ENCODE data around the gene PRELID3B.

PRELID3B gene

GRCh38 chr20:58996226-58996611, 46.4 kb downstream of the PRELID3B start:
- no peak overlapping the region for H2AFZ ChIP-seq (ENCODE audit: low read depth, low read length)
- no peaks in the 10 kb centered on the region for H3K9me3 ChIP-seq (ENCODE audit: insufficient read depth, low read length)
- H3K27me3 ChIP-seq (ENCODE audit: low read depth, low read length): no peaks in the 10 kb centered on the region
- H3K79me2 ChIP-seq (ENCODE audit: low read length): peaks cover 56% of the 10 kb centered on the region
- peaks cover 56% of the 10 kb centered on the region for H4K20me1 ChIP-seq (ENCODE audit: insufficient read depth, low read length)
- peak overlapping the region; percentile 60 for H3K4me2 ChIP-seq (ENCODE audit: low read length)
- peaks cover 55% of the 10 kb centered on the region for H3K4me1 ChIP-seq (ENCODE audit: low read length)
- TF ChIP-seq CTCF (IDR thresholded peaks at IDR 0.05; ENCODE audit: low read depth, low read length) (peak; percentile 16; the same call in 1 of the 2 replicates), EZH2phosphoT487 (IDR thresholded peaks at IDR 0.05; ENCODE audit: low read depth) (no peak)
- H3K27ac ChIP-seq (ENCODE audit: low read length): peak overlapping the region; percentile 87
- H3K9ac ChIP-seq (ENCODE audit: low read length): peak overlapping the region; percentile 36
- peaks cover 81% of the 10 kb centered on the region for H3K36me3 ChIP-seq (replicated peaks; ENCODE audit: low read depth, low read length)
- peak overlapping the region; percentile 30 for H3K4me3 ChIP-seq (ENCODE audit: low read length)

- no peak for TF ChIP-seq EZH2phosphoT487 (IDR thresholded peaks at IDR 0.05; ENCODE audit: low read depth)
- TF ChIP-seq CTCF (IDR thresholded peaks at IDR 0.05; ENCODE audit: low read depth, low read length): no peak
- Histone ChIP-seq H3K4me1 (ENCODE audit: low read length) (peaks cover 55% of the 10 kb centered on the region), H2AFZ (ENCODE audit: low read depth, low read length) (no peak overlapping the region), H3K36me3 (replicated peaks; ENCODE audit: low read depth, low read length) (peaks cover 83% of the 10 kb centered on the region), H4K20me1 (ENCODE audit: insufficient read depth, low read length) (peaks cover 52% of the 10 kb centered on the region), H3K4me2 (ENCODE audit: low read length) (peak overlapping the region; percentile 60), H3K27ac (ENCODE audit: low read length) (peak overlapping the region; percentile 87), H3K9ac (ENCODE audit: low read length) (peak overlapping the region; percentile 36), H3K4me3 (ENCODE audit: low read length) (peak overlapping the region; percentile 30), H3K9me3 (ENCODE audit: insufficient read depth, low read length) (no peaks in the 10 kb centered on the region), H3K27me3 (ENCODE audit: low read depth, low read length) (no peaks in the 10 kb centered on the region), H3K79me2 (ENCODE audit: low read length) (peaks cover 52% of the 10 kb centered on the region)
Measured at GRCh38 chr20:58995461-58996225, 46.9 kb downstream of the PRELID3B start.

GRCh38 chr20:58994390-58995159, 48.0 kb downstream of the PRELID3B start:
- peaks cover 87% of the 10 kb centered on the region for H3K36me3 ChIP-seq (replicated peaks; ENCODE audit: low read depth, low read length)
- no peak overlapping the region for H2AFZ ChIP-seq (ENCODE audit: low read depth, low read length)
- no peaks in the 10 kb centered on the region for H3K27me3 ChIP-seq (ENCODE audit: low read depth, low read length)
- TF ChIP-seq EZH2phosphoT487 (IDR thresholded peaks at IDR 0.05; ENCODE audit: low read depth) (no peak), CTCF (IDR thresholded peaks at IDR 0.05; ENCODE audit: low read depth, low read length) (no peak)
- no peaks in the 10 kb centered on the region for H3K9me3 ChIP-seq (ENCODE audit: insufficient read depth, low read length)
- H3K79me2 ChIP-seq (ENCODE audit: low read length): peaks cover 47% of the 10 kb centered on the region
- H3K4me1 ChIP-seq (ENCODE audit: low read length): peaks cover 55% of the 10 kb centered on the region
- peak overlapping the region; percentile 87 for H3K27ac ChIP-seq (ENCODE audit: low read length)
- H3K4me2 ChIP-seq (ENCODE audit: low read length): 0 out of 2 replicates have a peak overlapping the region, but pooled peaks have one; percentile 12
- no peak overlapping the region for H3K9ac ChIP-seq (ENCODE audit: low read length)
- peaks cover 48% of the 10 kb centered on the region for H4K20me1 ChIP-seq (ENCODE audit: insufficient read depth, low read length)
- H3K4me3 ChIP-seq (ENCODE audit: low read length): no peak overlapping the region

Measured in OCI-LY3 (cell line).